ENCODE data around the gene ARPC3. TPM values are rescaled to one million over a fixed set of nuclear protein-coding genes. Genes with fewer than 3 reads are reported as not detected.

ARPC3 gene
- total and polyA plus RNA-seq, 9 of the 15 experiments (the other 6 are each of a cell fraction or from before 2014, with no cell fraction given): 74.2 to 575 (median 345) TPM

DNA sequence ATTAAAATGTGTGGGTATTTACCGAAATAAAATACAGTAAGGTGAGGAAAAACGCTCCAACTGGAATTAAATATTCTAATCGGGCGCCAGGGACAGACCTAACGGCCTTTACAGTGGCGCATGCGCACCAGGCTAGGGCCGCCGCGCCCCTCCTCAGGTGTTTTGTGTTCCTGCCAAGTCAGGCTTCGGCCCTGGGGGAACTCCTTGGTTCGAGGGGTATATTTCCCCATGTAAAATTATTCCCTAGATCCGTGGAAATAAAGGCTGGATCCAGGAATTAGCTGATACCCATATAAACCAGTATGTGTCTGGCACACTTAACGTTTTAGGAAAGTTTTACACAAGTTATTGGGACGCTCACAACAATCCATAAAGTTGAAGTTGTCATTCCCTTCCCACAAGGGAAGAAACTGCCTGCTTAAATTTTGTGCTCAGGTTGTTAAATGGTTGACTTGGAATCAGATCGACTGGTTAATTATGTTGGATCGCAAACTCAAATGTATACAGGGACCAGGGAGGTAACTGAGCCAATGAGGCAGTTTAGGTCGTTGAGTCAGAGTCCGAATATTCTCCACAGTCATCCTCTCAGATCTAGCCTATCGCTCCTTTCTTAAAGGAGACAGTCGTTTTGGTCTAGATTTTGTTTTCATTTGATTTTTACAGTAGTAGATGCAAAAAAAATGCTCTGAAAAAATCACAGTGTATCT, 46.0 kb downstream of the ARPC3 start (continued):
- TF ChIP-seq, protein P1, sequence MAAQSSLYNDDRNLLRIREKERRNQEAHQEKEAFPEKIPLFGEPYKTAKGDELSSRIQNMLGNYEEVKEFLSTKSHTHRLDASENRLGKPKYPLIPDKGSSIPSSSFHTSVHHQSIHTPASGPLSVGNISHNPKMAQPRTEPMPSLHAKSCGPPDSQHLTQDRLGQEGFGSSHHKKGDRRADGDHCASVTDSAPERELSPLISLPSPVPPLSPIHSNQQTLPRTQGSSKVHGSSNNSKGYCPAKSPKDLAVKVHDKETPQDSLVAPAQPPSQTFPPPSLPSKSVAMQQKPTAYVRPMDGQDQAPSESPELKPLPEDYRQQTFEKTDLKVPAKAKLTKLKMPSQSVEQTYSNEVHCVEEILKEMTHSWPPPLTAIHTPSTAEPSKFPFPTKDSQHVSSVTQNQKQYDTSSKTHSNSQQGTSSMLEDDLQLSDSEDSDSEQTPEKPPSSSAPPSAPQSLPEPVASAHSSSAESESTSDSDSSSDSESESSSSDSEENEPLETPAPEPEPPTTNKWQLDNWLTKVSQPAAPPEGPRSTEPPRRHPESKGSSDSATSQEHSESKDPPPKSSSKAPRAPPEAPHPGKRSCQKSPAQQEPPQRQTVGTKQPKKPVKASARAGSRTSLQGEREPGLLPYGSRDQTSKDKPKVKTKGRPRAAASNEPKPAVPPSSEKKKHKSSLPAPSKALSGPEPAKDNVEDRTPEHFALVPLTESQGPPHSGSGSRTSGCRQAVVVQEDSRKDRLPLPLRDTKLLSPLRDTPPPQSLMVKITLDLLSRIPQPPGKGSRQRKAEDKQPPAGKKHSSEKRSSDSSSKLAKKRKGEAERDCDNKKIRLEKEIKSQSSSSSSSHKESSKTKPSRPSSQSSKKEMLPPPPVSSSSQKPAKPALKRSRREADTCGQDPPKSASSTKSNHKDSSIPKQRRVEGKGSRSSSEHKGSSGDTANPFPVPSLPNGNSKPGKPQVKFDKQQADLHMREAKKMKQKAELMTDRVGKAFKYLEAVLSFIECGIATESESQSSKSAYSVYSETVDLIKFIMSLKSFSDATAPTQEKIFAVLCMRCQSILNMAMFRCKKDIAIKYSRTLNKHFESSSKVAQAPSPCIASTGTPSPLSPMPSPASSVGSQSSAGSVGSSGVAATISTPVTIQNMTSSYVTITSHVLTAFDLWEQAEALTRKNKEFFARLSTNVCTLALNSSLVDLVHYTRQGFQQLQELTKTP (IDR thresholded peaks at IDR 0.05; ENCODE audit: low read depth in 1 of 2, partially characterized antibody in 2 of 2): no peak
- TF ChIP-seq HDAC8 (tag; IDR thresholded peaks at IDR 0.05) (no peak), GABPA (tag; conservative IDR thresholded peaks at IDR 0.05; ENCODE audit: low read depth) (peak; percentile 31), TOE1 (IDR thresholded peaks at IDR 0.05; ENCODE audit: borderline replicate concordance) (peak; percentile 8; the same call in 1 of the 2 replicates), TOE1 (CRISPR knock-in tag; IDR thresholded peaks at IDR 0.05; ENCODE audit: borderline replicate concordance, low read depth) (no peak), KLF16 (IDR thresholded peaks at IDR 0.05) (no peak), CBFA2T2 (conservative IDR thresholded peaks at IDR 0.05) (no peak), SRF (CRISPR knock-in tag; IDR thresholded peaks at IDR 0.05) (no peak), LCOR (CRISPR knock-in tag; IDR thresholded peaks at IDR 0.05) (peak; percentile 48; the same call in 1 of the 2 replicates), U2AF1 (optimal IDR thresholded peaks at IDR 0.05; ENCODE audit: low read depth, low read length) (no peak), HIVEP1 (CRISPR knock-in tag; IDR thresholded peaks at IDR 0.05) (no peak), POU5F1 (IDR thresholded peaks at IDR 0.05; ENCODE audit: borderline replicate concordance, low read depth, low read length, partially characterized antibody) (no peak), NFXL1 (CRISPR knock-in tag; IDR thresholded peaks at IDR 0.05) (no peak), KDM1A (IDR thresholded peaks at IDR 0.05) (no peak), MED1 (CRISPR knock-in tag; IDR thresholded peaks at IDR 0.05; ENCODE audit: borderline replicate concordance) (no peak)
- TF ChIP-seq, protein P2, sequence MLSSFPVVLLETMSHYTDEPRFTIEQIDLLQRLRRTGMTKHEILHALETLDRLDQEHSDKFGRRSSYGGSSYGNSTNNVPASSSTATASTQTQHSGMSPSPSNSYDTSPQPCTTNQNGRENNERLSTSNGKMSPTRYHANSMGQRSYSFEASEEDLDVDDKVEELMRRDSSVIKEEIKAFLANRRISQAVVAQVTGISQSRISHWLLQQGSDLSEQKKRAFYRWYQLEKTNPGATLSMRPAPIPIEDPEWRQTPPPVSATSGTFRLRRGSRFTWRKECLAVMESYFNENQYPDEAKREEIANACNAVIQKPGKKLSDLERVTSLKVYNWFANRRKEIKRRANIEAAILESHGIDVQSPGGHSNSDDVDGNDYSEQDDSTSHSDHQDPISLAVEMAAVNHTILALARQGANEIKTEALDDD (IDR thresholded peaks at IDR 0.05): no peak
- TF ChIP-seq, protein P3, sequence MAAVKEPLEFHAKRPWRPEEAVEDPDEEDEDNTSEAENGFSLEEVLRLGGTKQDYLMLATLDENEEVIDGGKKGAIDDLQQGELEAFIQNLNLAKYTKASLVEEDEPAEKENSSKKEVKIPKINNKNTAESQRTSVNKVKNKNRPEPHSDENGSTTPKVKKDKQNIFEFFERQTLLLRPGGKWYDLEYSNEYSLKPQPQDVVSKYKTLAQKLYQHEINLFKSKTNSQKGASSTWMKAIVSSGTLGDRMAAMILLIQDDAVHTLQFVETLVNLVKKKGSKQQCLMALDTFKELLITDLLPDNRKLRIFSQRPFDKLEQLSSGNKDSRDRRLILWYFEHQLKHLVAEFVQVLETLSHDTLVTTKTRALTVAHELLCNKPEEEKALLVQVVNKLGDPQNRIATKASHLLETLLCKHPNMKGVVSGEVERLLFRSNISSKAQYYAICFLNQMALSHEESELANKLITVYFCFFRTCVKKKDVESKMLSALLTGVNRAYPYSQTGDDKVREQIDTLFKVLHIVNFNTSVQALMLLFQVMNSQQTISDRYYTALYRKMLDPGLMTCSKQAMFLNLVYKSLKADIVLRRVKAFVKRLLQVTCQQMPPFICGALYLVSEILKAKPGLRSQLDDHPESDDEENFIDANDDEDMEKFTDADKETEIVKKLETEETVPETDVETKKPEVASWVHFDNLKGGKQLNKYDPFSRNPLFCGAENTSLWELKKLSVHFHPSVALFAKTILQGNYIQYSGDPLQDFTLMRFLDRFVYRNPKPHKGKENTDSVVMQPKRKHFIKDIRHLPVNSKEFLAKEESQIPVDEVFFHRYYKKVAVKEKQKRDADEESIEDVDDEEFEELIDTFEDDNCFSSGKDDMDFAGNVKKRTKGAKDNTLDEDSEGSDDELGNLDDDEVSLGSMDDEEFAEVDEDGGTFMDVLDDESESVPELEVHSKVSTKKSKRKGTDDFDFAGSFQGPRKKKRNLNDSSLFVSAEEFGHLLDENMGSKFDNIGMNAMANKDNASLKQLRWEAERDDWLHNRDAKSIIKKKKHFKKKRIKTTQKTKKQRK (IDR thresholded peaks at IDR 0.05; ENCODE audit: borderline replicate concordance, low read depth, low read length): no peak
